ENCODE results near the gene CADPS2. TPM values are rescaled to one million over a fixed set of nuclear protein-coding genes. Genes with fewer than 3 reads are reported as not detected.

CADPS2 gene
- total RNA-seq, 1 donor from 2014 or later: 10.1 TPM

DNA sequence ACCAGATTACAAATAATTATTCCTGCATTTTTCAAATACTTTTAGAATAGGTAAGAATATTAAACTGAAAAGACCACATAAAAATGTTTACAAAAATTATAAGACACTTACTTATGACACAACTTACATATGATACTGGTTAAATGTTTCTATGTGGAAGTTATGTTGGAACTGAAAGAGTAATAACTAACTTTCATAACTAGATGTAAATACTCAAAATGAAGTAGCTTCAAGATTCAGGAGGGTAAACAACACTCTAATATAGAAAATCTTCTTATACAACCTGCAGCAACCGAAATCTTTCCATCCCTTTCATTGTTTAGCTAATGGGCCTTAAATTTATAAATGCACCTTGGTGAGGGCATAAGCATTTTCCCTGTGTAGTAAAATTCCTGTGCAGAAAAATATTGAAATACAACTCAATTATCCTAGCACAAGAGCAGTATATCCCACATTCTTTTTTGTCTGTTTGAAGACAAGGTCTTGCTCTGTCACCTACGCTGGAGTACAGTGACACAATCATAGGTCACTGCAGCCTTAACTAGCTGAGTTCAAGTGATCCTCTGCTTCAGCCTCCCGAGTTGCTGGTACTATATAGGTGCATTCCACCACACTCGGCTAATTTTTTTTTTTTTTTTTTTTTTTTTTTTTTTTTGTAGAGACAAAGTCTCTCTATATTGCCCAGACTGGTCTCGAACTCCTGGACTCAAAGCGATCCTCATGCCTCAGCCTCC lies 168.7 kb downstream of the CADPS2 start:
- TF ChIP-seq CTCF (conservative IDR thresholded peaks at IDR 0.05): no peak
- Mint-ChIP-seq H3K9me3 (no peaks in the 10 kb centered on the region), H3K36me3 (no peaks in the 10 kb centered on the region), H3K4me1 (ENCODE audit: unreplicated experiment) (no peaks in the 10 kb centered on the region), H3K4me3 (no peak overlapping the region), H3K27me3 (no peaks in the 10 kb centered on the region), H3K27ac (no peak overlapping the region)
- no peak for DNase-seq (ENCODE audit: extremely low spot score, unreplicated experiment)

GRCh38 chr7:122715183-122715582 lies 171.1 kb downstream of the CADPS2 start:
- Mint-ChIP-seq H3K9me3 (no peaks in the 10 kb centered on the region), H3K27me3 (no peaks in the 10 kb centered on the region), H3K4me1 (ENCODE audit: unreplicated experiment) (no peaks in the 10 kb centered on the region), H3K36me3 (no peaks in the 10 kb centered on the region), H3K27ac (no peak overlapping the region), H3K4me3 (no peak overlapping the region)
- DNase-seq (ENCODE audit: extremely low spot score, unreplicated experiment): no peak
- no peak for TF ChIP-seq CTCF (conservative IDR thresholded peaks at IDR 0.05)

DNA sequence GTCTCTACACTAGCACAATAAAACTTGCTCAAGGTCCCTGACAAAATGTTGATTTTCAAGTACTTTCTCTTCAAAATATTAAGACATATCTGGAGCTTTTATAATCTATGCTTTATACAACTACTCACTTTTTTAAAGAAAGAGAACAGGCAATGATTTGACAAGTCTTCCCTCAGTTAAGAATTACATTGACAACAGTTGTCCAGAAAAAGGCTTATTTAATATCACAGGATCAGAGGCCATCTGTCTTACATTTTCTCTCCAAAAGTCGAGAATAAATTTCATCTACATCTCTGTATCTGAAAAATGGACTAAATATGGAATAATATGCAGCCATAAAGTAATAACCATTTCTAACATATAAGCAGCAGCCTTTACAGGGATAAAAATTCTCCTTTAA lies 175.3 kb downstream of the CADPS2 start:
- no peak overlapping the region for H3K4me3 Mint-ChIP-seq
- H3K4me1 Mint-ChIP-seq (ENCODE audit: unreplicated experiment): no peaks in the 10 kb centered on the region
- TF ChIP-seq CTCF (conservative IDR thresholded peaks at IDR 0.05): no peak
- no peak overlapping the region for H3K27ac Mint-ChIP-seq
- no peaks in the 10 kb centered on the region for H3K9me3 Mint-ChIP-seq
- no peaks in the 10 kb centered on the region for H3K36me3 Mint-ChIP-seq
- no peak for DNase-seq (ENCODE audit: extremely low spot score, unreplicated experiment)
- H3K27me3 Mint-ChIP-seq: no peaks in the 10 kb centered on the region

- Mint-ChIP-seq H3K36me3 (no peaks in the 10 kb centered on the region), H3K9me3 (no peaks in the 10 kb centered on the region), H3K4me1 (ENCODE audit: unreplicated experiment) (no peaks in the 10 kb centered on the region), H3K27ac (no peak overlapping the region), H3K27me3 (no peaks in the 10 kb centered on the region), H3K4me3 (no peak overlapping the region)
- TF ChIP-seq CTCF (conservative IDR thresholded peaks at IDR 0.05): no peak
- no peak for DNase-seq (ENCODE audit: extremely low spot score, unreplicated experiment)
Measured at GRCh38 chr7:122709930-122710646, 176.2 kb downstream of the CADPS2 start.

- Mint-ChIP-seq H3K9me3 (no peaks in the 10 kb centered on the region), H3K27ac (no peak overlapping the region), H3K27me3 (no peaks in the 10 kb centered on the region), H3K36me3 (no peaks in the 10 kb centered on the region), H3K4me1 (ENCODE audit: unreplicated experiment) (no peaks in the 10 kb centered on the region), H3K4me3 (no peak overlapping the region)
- DNase-seq (ENCODE audit: extremely low spot score, unreplicated experiment): no peak
- no peak for TF ChIP-seq CTCF (conservative IDR thresholded peaks at IDR 0.05)
Measured at GRCh38 chr7:122706836-122707235, 179.4 kb downstream of the CADPS2 start.
